Loucy (cell line): ENCODE data around the gene AKT1.

ENCODE experiments used
- EZH2phosphoT487 ChIP-seq: fragments of 200-600 bp; IDR thresholded peaks from 2 replicates; pipeline ENCODE4 v1.6.1; 2018; ENCODE audit warnings: antibody characterized with exemption, mild to moderate bottlenecking, moderate library complexity, borderline replicate concordance
- TF ChIP-seq, protein P1 (sequence below): fragments of 200-600 bp; sonication (generic); conservative IDR thresholded peaks from 2 replicates; pipeline ENCODE4 v1.5.1; 2014; ENCODE audit warnings: mild to moderate bottlenecking, antibody characterized with exemption, low read length

DNA sequence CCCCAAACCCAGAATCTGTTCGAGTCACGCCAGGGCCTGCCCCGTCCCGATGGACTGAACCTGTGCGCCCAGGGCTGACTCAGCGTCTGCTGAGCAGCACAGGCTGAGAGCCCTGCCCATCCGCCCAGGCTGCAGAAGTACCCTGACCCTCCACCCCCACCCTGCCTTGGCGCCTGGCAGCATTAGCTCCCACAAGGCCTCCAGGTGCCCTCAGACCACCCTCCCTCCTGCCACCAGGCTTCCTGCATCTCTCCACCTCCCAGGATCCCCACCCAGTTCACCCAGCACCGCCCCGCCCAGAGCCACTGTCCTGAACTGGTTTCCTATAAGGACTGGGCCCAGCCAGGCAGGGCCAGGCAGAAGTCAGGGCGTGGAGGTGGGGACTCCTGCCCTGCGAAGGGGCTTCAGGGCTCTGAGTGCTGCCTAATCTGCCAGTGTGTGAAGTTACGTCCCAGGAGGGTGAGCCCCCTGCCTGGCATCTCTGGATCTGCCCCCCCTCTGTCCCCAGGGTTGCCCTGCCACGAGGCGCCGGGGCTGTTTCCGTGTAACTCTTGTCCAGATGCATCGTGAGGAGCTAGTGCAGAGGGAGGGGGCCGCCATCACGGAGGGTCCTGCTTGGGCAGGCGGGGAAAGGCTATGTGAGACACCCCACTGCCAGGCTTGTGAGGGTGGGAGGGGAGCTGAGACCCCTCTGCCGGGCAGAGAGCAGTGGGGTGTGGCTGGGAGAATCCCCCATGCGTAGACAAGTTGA, 62.4 kb downstream of the AKT1 start:
- TF ChIP-seq, protein P1, sequence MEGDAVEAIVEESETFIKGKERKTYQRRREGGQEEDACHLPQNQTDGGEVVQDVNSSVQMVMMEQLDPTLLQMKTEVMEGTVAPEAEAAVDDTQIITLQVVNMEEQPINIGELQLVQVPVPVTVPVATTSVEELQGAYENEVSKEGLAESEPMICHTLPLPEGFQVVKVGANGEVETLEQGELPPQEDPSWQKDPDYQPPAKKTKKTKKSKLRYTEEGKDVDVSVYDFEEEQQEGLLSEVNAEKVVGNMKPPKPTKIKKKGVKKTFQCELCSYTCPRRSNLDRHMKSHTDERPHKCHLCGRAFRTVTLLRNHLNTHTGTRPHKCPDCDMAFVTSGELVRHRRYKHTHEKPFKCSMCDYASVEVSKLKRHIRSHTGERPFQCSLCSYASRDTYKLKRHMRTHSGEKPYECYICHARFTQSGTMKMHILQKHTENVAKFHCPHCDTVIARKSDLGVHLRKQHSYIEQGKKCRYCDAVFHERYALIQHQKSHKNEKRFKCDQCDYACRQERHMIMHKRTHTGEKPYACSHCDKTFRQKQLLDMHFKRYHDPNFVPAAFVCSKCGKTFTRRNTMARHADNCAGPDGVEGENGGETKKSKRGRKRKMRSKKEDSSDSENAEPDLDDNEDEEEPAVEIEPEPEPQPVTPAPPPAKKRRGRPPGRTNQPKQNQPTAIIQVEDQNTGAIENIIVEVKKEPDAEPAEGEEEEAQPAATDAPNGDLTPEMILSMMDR: no peak
- TF ChIP-seq EZH2phosphoT487: no peak
